H1 (cell line): ENCODE data around the gene RAB3A. TPM values are rescaled to one million over a fixed set of nuclear protein-coding genes. Genes with fewer than 3 reads are reported as not detected.

Source experiments
- ASH2L ChIP-seq: fragments of 200-600, 300-600 bp; sonication (generic); IDR thresholded peaks from one replicate; pipeline ENCODE4 v1.7.1; 2017; ENCODE audit warnings: low read length
- BCL11A ChIP-seq, 2 experiments: IDR thresholded peaks; one replicate each; pipeline ENCODE4 v1.6.1; 2011; ENCODE audit warnings: low read depth in 2 of 2, low read length in 2 of 2, mild to moderate bottlenecking in 2 of 2
- CBX5 ChIP-seq: fragments of 300-800, 300-1000 bp; sonication (generic); IDR thresholded peaks from 2 replicates; pipeline ENCODE4 v1.7.1; 2016; ENCODE audit warnings: antibody characterized with exemption, low read length, low read depth
- FOSL1 ChIP-seq: IDR thresholded peaks from 2 replicates; pipeline ENCODE4 v1.6.1; 2011; ENCODE audit warnings: mild to moderate bottlenecking, low read depth, low read length, moderate library complexity; ENCODE audit not compliant: insufficient read depth
- MAFK ChIP-seq: IDR thresholded peaks from 2 replicates; pipeline ENCODE4 v1.6.1; 2012; ENCODE audit warnings: low read depth, mild to moderate bottlenecking, improper control_type of control experiment, low read length
- SIRT6 ChIP-seq: IDR thresholded peaks from one replicate; pipeline ENCODE4 v1.7.1; 2012; ENCODE audit warnings: low read length, inconsistent platforms
- SP1 ChIP-seq: IDR thresholded peaks from 2 replicates; pipeline ENCODE4 v1.6.1; 2011; ENCODE audit warnings: low read depth, low read length
- polyA plus RNA-seq, 7 experiments: library from polyadenylated mRNA; depleted of rRNA in 3 of 7; stranded (reverse) in 5 of 7; unstranded in 2 of 7; fragments of >200 nt in 5 of 7; fragments of 200-250 nt in 2 of 7; gene quantifications; 1 replicate in 5 of 7; 2 replicates in 1 of 7; 4 replicates in 1 of 7; pipeline versions ENCODE4 v1.2.1 to v1.2.3, GENCODE V29; 2011 to 2013; ENCODE audit warnings: missing spikeins in 2 of 7, mixed read lengths in 2 of 7
- total RNA-seq: library from RNA; stranded (reverse); fragmentation: NEBNext Ultra II Directional; extraction: Animal tissue kit (Norgen Biotek cat#: 25700); gene quantifications from 2 replicates; pipeline ENCODE4 v1.2.1, GENCODE V29; 2021
- TF ChIP-seq, protein P1 (sequence below), 3 experiments: IDR thresholded peaks; 1 replicate in 2 of 3; 2 replicates in 1 of 3; pipeline versions ENCODE4 v1.5.1 to v1.6.1; 2011; ENCODE audit warnings: low read length in 3 of 3, mild to moderate bottlenecking in 3 of 3, inconsistent platforms in 2 of 3, low read depth in 1 of 3, moderate library complexity in 1 of 3; ENCODE audit not compliant: insufficient read depth in 1 of 3; ENCODE audit errors: control extremely low read depth in 1 of 3

Gene RAB3A
- total and polyA plus RNA-seq, 2 of the 8 experiments (the other 6 are each of a cell fraction or from before 2014, with no cell fraction given) = 13.6 to 14.2 TPM

DNA sequence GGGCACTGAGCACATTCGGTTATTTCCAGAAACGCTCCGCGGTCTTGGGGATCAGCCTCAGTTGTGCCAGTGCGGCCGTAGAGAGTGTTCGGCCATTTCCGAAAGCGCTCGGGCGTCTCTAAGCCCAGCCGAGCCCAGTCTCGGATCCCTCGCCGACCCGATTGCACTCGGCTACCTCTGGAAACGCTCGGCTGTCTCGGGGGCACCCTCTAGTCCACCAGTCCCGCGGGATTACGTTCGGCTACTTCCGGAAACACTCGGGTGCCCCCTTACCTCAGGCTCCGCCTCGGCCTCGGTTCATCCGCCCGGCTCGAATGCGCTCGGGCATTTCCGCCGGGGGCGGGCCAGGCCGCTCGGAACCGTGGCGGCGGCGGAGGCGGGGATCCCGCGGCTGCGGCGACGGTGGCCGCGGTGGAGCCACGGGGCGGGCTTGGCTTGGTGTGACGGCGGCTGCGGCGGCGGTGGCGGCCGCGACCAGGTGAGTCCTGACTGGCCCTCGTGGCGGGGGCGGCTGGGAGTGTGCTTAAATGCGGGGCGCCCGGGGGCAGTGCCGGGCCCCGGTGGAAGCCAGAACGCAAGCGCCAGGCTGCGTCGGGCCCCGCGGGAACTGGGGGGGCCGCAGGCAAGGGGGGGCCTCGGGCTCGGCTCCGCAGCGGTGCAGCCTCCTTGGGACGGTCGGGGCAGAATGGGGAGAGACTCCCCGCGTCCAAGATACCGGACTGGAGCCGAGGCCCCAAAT, 50.9 kb downstream of the RAB3A start, which contains the start of gene PIK3R2 (continued):
- TF ChIP-seq, protein P1, sequence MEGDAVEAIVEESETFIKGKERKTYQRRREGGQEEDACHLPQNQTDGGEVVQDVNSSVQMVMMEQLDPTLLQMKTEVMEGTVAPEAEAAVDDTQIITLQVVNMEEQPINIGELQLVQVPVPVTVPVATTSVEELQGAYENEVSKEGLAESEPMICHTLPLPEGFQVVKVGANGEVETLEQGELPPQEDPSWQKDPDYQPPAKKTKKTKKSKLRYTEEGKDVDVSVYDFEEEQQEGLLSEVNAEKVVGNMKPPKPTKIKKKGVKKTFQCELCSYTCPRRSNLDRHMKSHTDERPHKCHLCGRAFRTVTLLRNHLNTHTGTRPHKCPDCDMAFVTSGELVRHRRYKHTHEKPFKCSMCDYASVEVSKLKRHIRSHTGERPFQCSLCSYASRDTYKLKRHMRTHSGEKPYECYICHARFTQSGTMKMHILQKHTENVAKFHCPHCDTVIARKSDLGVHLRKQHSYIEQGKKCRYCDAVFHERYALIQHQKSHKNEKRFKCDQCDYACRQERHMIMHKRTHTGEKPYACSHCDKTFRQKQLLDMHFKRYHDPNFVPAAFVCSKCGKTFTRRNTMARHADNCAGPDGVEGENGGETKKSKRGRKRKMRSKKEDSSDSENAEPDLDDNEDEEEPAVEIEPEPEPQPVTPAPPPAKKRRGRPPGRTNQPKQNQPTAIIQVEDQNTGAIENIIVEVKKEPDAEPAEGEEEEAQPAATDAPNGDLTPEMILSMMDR (IDR thresholded peaks at IDR 0.05; ENCODE audit: control extremely low read depth in 1 of 3, insufficient read depth in 1 of 3, low read depth in 1 of 3, low read length in 3 of 3) = no peak
- no peak for TF ChIP-seq SP1
- no peak for TF ChIP-seq SIRT6
- TF ChIP-seq ASH2L = no peak
- no peak for TF ChIP-seq MAFK
- no peak for TF ChIP-seq FOSL1
- TF ChIP-seq BCL11A (IDR thresholded peaks at IDR 0.05; ENCODE audit: low read depth in 2 of 2, low read length in 2 of 2) = no peak
- TF ChIP-seq CBX5 = no peak
